ENCODE results near the gene SNRK.

SNRK gene

DNA sequence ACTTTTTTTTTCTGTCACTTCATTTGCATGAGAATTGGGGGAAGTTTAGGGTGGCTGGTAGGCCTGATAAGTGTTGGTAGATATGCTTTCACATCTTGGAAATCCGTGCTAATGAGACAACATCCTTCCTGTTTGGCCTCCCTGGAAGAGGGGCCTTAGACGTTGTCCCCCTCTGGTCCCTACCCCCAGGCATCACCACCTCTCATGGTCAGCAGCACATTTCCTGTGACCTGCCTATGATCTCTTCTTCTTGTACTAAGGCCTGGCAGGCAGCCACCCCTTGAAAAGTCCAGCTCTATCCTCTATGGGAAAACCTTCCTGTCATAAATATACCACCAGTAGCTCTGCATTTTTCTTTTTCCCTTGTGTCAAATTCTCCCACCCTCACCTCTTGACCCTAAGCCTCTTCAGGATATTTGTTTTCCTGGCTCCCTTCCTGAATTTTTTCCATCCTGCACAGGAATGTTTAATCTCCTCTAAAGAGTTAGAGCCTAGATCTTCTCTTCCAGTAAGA is 107.8 kb downstream of the SNRK start:
- Histone ChIP-seq H3K9me3 (ENCODE audit: insufficient read depth, low read length) (no peaks in the 10 kb centered on the region), H3K4me1 (ENCODE audit: insufficient read depth, insufficient read length) (no peaks in the 10 kb centered on the region), H3K9ac (ENCODE audit: insufficient read length, low read depth) (no peak overlapping the region), H3K4me3 (ENCODE audit: insufficient read length, low read depth) (no peak overlapping the region), H3K36me3 (ENCODE audit: insufficient read depth, insufficient read length, low read length) (no peaks in the 10 kb centered on the region), H3K27me3 (ENCODE audit: insufficient read depth, insufficient read length) (no peaks in the 10 kb centered on the region)
- TF ChIP-seq YY1 (IDR thresholded peaks at IDR 0.05; ENCODE audit: insufficient read depth, insufficient read length) (no peak), ZNF274 (IDR thresholded peaks at IDR 0.05; ENCODE audit: low read depth, low read length) (no peak), SUZ12 (IDR thresholded peaks at IDR 0.05; ENCODE audit: extremely low read depth, insufficient read depth, insufficient read length) (no peak)
- no peak for DNase-seq (ENCODE audit: low read depth, low spot score)

DNA sequence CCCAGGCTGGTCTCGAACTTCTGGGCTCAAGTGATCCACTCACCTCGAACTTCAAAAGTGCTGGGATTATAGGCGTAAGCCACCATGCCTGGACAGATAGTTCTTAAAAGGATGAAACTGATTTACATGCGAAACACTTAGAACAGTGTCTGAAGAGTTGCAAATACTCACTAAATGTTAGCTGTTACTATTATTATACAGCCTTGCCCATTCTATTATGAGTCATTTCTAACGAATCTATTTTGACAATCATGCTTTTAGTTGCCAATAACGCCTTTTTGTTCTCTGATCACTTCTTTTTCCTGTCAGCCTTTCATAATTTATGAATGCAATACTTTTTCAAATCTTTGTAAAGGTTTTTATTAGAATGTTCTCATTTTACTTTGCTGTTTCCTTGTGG is 112.7 kb downstream of the SNRK start:
- Histone ChIP-seq H3K4me1 (ENCODE audit: insufficient read depth, insufficient read length) (no peaks in the 10 kb centered on the region), H3K4me3 (ENCODE audit: insufficient read length, low read depth) (no peak overlapping the region), H3K9ac (ENCODE audit: insufficient read length, low read depth) (no peak overlapping the region), H3K27me3 (ENCODE audit: insufficient read depth, insufficient read length) (no peaks in the 10 kb centered on the region), H3K9me3 (ENCODE audit: insufficient read depth, low read length) (no peaks in the 10 kb centered on the region), H3K36me3 (ENCODE audit: insufficient read depth, insufficient read length, low read length) (no peaks in the 10 kb centered on the region)
- no peak for TF ChIP-seq SUZ12 (IDR thresholded peaks at IDR 0.05; ENCODE audit: extremely low read depth, insufficient read depth, insufficient read length)
- TF ChIP-seq YY1 (IDR thresholded peaks at IDR 0.05; ENCODE audit: insufficient read depth, insufficient read length), result no peak
- TF ChIP-seq ZNF274 (IDR thresholded peaks at IDR 0.05; ENCODE audit: low read depth, low read length), result no peak
- DNase-seq (ENCODE audit: low read depth, low spot score), result no peak

DNA sequence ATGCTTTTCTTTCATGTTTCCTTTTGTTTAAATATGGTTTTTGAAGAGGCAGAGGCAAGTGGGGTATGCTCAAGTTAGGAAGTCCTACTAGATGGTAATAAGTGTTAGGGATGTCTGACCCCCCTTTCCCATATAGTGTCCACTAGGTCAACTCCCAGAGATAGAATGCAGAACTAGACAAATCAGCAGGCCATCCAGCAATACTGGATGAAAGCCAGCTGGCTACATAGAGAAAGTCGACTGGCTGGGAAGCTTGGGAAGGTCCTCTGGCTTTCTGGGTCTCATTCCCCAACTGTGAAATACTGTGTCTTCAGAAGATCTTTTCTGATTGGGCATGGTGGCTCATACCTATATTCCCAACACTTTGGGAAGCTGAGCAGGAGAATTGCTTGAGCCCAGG is 113.8 kb downstream of the SNRK start:
- Histone ChIP-seq H3K9me3 (ENCODE audit: insufficient read depth, low read length) (no peaks in the 10 kb centered on the region), H3K36me3 (ENCODE audit: insufficient read depth, insufficient read length, low read length) (no peaks in the 10 kb centered on the region), H3K9ac (ENCODE audit: insufficient read length, low read depth) (no peak overlapping the region), H3K4me1 (ENCODE audit: insufficient read depth, insufficient read length) (no peaks in the 10 kb centered on the region), H3K27me3 (ENCODE audit: insufficient read depth, insufficient read length) (no peaks in the 10 kb centered on the region), H3K4me3 (ENCODE audit: insufficient read length, low read depth) (no peak overlapping the region)
- DNase-seq (ENCODE audit: low read depth, low spot score), result no peak
- TF ChIP-seq SUZ12 (IDR thresholded peaks at IDR 0.05; ENCODE audit: extremely low read depth, insufficient read depth, insufficient read length) (no peak), ZNF274 (IDR thresholded peaks at IDR 0.05; ENCODE audit: low read depth, low read length) (no peak)

Data from NT2/D1 (cell line).